Mesenchymal stem cell (in vitro differentiated cells and primary cell): Measurements from ENCODE around the gene ECEL1.

Experiments
- DNase-seq: peaks from one replicate; pipeline ENCODE4 v3.0.0-alpha.2; 2013
- H2AFZ ChIP-seq: one replicate; pipeline ENCODE4 v1.6.1; 2013; ENCODE audit warnings: low read depth, mild to moderate bottlenecking, control low read depth, inconsistent platforms, low read length, moderate library complexity
- H2AK5ac ChIP-seq: 2 replicates; pipeline ENCODE4 v1.6.1; 2013; ENCODE audit warnings: low read length, moderate library complexity, mild to moderate bottlenecking, inconsistent platforms; ENCODE audit not compliant: severe bottlenecking
- H2BK120ac ChIP-seq: one replicate; pipeline ENCODE4 v1.6.1; 2013; ENCODE audit warnings: low read depth, mild to moderate bottlenecking, inconsistent platforms, low read length, moderate library complexity
- H2BK12ac ChIP-seq, 2 experiments: one replicate each; pipeline ENCODE4 v1.6.1; 2013; ENCODE audit warnings: inconsistent platforms in 2 of 2, low read length in 2 of 2, mild to moderate bottlenecking in 2 of 2, moderate library complexity in 2 of 2, control low read depth in 1 of 2
- H2BK15ac ChIP-seq: one replicate; pipeline ENCODE4 v1.6.1; 2013; ENCODE audit warnings: mild to moderate bottlenecking, low read depth, inconsistent platforms; ENCODE audit not compliant: poor library complexity, severe bottlenecking
- H2BK5ac ChIP-seq: 2 replicates; pipeline ENCODE4 v1.6.1; 2013; ENCODE audit warnings: low read depth, mild to moderate bottlenecking, low read length, control low read depth, inconsistent platforms; ENCODE audit not compliant: poor library complexity, severe bottlenecking
- H3K14ac ChIP-seq, 2 experiments: one replicate each; pipeline ENCODE4 v1.6.1; 2013; ENCODE audit warnings: inconsistent platforms in 2 of 2, low read length in 2 of 2, control low read depth in 1 of 2, mild to moderate bottlenecking in 1 of 2, moderate library complexity in 1 of 2
- H3K18ac ChIP-seq, 2 experiments: one replicate each; pipeline ENCODE4 v1.6.1; 2013; ENCODE audit warnings: inconsistent platforms in 2 of 2, low read length in 2 of 2, control low read depth in 1 of 2, low read depth in 1 of 2, mild to moderate bottlenecking in 1 of 2
- H3K23ac ChIP-seq, 2 experiments: one replicate each; pipeline ENCODE4 v1.6.1; 2013; ENCODE audit warnings: inconsistent platforms in 2 of 2, low read length in 2 of 2, mild to moderate bottlenecking in 2 of 2, moderate library complexity in 2 of 2, control low read depth in 1 of 2
- H3K27ac ChIP-seq: 2 replicates; pipeline ENCODE4 v1.5.1; 2013; ENCODE audit warnings: mild to moderate bottlenecking, moderate library complexity, low read length, control low read depth, inconsistent platforms; ENCODE audit not compliant: poor library complexity, severe bottlenecking
- H3K27me3 ChIP-seq, 2 experiments: 2 replicates each; pipeline versions ENCODE4 v1.6.1 to v1.7.0; 2013; ENCODE audit warnings: low read length in 2 of 2, mild to moderate bottlenecking in 2 of 2, moderate library complexity in 2 of 2, control low read depth in 1 of 2, inconsistent platforms in 1 of 2; ENCODE audit not compliant: control insufficient read depth in 1 of 2, insufficient read depth in 1 of 2
- H3K36me3 ChIP-seq, 2 experiments: 2 replicates each; pipeline versions ENCODE4 v1.6.1 to v1.7.0; 2013; ENCODE audit warnings: low read length in 2 of 2, control low read depth in 1 of 2, inconsistent platforms in 1 of 2, low read depth in 1 of 2, mild to moderate bottlenecking in 1 of 2; ENCODE audit not compliant: insufficient read depth in 2 of 2, control insufficient read depth in 1 of 2
- H3K4ac ChIP-seq, 2 experiments: one replicate each; pipeline ENCODE4 v1.6.1; 2013; ENCODE audit warnings: inconsistent platforms in 2 of 2, low read length in 2 of 2, mild to moderate bottlenecking in 2 of 2, moderate library complexity in 2 of 2, control low read depth in 1 of 2, low read depth in 1 of 2
- H3K4me1 ChIP-seq: 2 replicates; pipeline ENCODE4 v1.6.1; 2013; ENCODE audit warnings: low read depth, low read length, control low read depth; ENCODE audit not compliant: control insufficient read depth, insufficient read depth
- H3K4me2 ChIP-seq: 2 replicates; pipeline ENCODE4 v1.6.1; 2013; ENCODE audit warnings: low read length, mild to moderate bottlenecking, inconsistent platforms; ENCODE audit not compliant: poor library complexity, severe bottlenecking
- H3K4me3 ChIP-seq, 2 experiments: 2 replicates each; pipeline versions ENCODE4 v1.5.1 to v1.7.0; 2013; ENCODE audit warnings: low read length in 2 of 2, mild to moderate bottlenecking in 2 of 2, control low read depth in 1 of 2, low read depth in 1 of 2; ENCODE audit not compliant: insufficient read depth in 1 of 2
- H3K79me1 ChIP-seq: replicated peaks from 2 replicates; pipeline ENCODE4 v1.6.1; 2013; ENCODE audit warnings: mild to moderate bottlenecking, control low read depth, low read length, inconsistent platforms; ENCODE audit not compliant: poor library complexity, severe bottlenecking
- H3K9ac ChIP-seq: 2 replicates; pipeline ENCODE4 v1.7.0; 2013; ENCODE audit warnings: mild to moderate bottlenecking, low read length, moderate library complexity
- H3K9me3 ChIP-seq: 2 replicates; pipeline ENCODE4 v1.7.0; 2013; ENCODE audit warnings: mild to moderate bottlenecking, low read length; ENCODE audit not compliant: control insufficient read depth
- H4K8ac ChIP-seq: one replicate; pipeline ENCODE4 v1.6.1; 2013; ENCODE audit warnings: inconsistent platforms, mild to moderate bottlenecking, low read length, moderate library complexity
- H4K91ac ChIP-seq: one replicate; pipeline ENCODE4 v1.6.1; 2013; ENCODE audit warnings: mild to moderate bottlenecking, low read length, inconsistent platforms
- WGBS: methylation state at CpG from one replicate; pipeline ENCODE4 v1.1.7; 2013; ENCODE audit warnings: mixed read lengths; 5-methylcytosine and 5-hydroxymethylcytosine counted together

ECEL1 gene

DNA sequence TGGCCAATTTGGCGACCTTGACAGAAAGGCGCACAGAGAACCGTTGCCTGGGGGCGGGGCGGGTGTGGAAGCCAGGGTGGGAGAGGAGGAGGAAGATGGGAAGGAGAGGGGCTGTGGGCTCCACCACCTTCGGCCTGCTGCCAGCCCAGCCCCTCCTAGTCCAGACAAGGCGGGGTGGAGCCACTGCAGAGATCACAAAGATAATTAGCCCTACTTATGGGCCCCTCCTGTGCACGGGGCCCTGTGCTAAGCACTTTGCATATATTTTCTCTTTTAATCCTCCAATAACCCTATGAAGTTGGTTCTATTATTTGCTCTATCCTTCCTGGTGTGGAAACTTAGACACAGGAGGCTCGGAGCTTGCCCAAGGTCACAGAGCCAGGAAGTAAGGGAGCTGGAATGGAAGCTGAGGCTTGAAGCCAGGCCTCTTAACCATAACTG lies 13.7 kb upstream of the ECEL1 start:
- H3K27ac ChIP-seq, result no peak overlapping the region
- no peak overlapping the region for H2BK15ac ChIP-seq
- no peak for DNase-seq
- no peak overlapping the region for H3K14ac ChIP-seq
- no peak overlapping the region for H3K9ac ChIP-seq
- H4K91ac ChIP-seq, result no peak overlapping the region
- H3K4me1 ChIP-seq, result peaks cover 13% of the 10 kb centered on the region
- H2BK12ac ChIP-seq, result no peak overlapping the region
- H4K8ac ChIP-seq, result no peak overlapping the region
- H3K79me1 ChIP-seq, result no peaks in the 10 kb centered on the region
- no peak overlapping the region for H2BK5ac ChIP-seq
- no peak overlapping the region for H2AFZ ChIP-seq
- H3K4me2 ChIP-seq, result no peak overlapping the region
- no peak overlapping the region for H3K23ac ChIP-seq
- no peaks in the 10 kb centered on the region for H3K9me3 ChIP-seq
- no peak overlapping the region for H3K4ac ChIP-seq
- H3K36me3 ChIP-seq, result no peaks in the 10 kb centered on the region
- H3K27me3 ChIP-seq, result peaks cover 65 to 91% of the 10 kb centered on the region in 2 experiments
- 81% methylated on average over 6 of the region's 9 CpGs for WGBS
- H2AK5ac ChIP-seq, result no peak overlapping the region
- no peak overlapping the region for H3K18ac ChIP-seq
- H2BK120ac ChIP-seq, result no peak overlapping the region
- no peak overlapping the region for H3K4me3 ChIP-seq

DNA sequence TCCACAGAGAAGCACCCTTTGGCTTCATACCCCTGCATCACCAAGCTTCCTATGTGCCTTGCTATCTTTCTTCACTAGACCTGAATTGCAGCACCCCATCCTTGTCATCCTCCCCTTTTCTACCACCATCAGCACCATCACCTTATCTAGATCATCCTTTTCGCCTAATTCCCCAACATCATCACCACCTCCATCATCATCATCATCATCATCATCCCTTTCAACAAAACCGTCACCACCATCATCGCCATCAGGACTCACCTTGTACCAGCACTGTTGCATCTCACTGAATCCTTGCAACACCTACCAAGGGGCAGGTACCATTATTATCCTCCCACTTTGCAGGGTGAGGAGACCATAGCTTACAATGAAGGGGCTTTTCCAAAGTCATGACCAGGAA lies 10.8 kb upstream of the ECEL1 start:
- H3K4me1 ChIP-seq, result peaks cover 10% of the 10 kb centered on the region
- H2BK15ac ChIP-seq, result no peak overlapping the region
- H4K8ac ChIP-seq, result no peak overlapping the region
- H3K14ac ChIP-seq, result no peak overlapping the region
- WGBS, result 82% methylated on average over 3 of the region's 3 CpGs
- H2BK120ac ChIP-seq, result no peak overlapping the region
- H3K27me3 ChIP-seq, result peaks cover 52 to 82% of the 10 kb centered on the region in 2 experiments
- H3K4me2 ChIP-seq, result no peak overlapping the region
- no peaks in the 10 kb centered on the region for H3K9me3 ChIP-seq
- no peak overlapping the region for H4K91ac ChIP-seq
- H3K4ac ChIP-seq, result no peak overlapping the region
- no peak overlapping the region for H3K4me3 ChIP-seq
- no peak overlapping the region for H3K27ac ChIP-seq
- no peak overlapping the region for H2BK12ac ChIP-seq
- no peak overlapping the region for H2AK5ac ChIP-seq
- no peak overlapping the region for H3K18ac ChIP-seq
- DNase-seq, result no peak
- no peaks in the 10 kb centered on the region for H3K36me3 ChIP-seq
- H2BK5ac ChIP-seq, result no peak overlapping the region
- H3K9ac ChIP-seq, result no peak overlapping the region
- H2AFZ ChIP-seq, result no peak overlapping the region
- no peaks in the 10 kb centered on the region for H3K79me1 ChIP-seq
- H3K23ac ChIP-seq, result no peak overlapping the region

DNA sequence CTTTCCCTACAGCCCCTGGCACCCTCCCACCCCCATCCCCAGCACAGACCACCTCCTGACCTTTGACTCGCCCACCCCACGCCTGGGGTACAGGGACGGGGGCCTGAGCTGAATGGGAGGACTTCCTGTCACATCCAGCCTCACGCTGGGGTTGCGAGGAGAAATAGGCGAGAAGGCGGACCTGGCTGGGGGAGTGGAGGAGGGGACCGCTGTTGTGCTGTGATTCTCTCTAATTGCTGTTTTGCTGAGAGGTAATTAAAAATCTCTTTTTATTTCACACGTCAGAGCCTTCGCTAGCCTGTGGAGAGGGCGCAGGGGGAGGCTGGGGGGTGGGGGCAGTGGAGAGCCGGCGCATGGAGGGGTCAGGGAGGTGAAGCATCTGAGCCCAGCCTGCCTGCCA lies 9.7 kb upstream of the ECEL1 start:
- Histone ChIP-seq H4K8ac (no peak overlapping the region), H2BK5ac (no peak overlapping the region), H3K4ac (no peak overlapping the region), H2AK5ac (no peak overlapping the region), H4K91ac (no peak overlapping the region), H3K14ac (no peak overlapping the region), H2BK120ac (no peak overlapping the region), H3K36me3 (no peaks in the 10 kb centered on the region), H3K79me1 (no peaks in the 10 kb centered on the region), H3K27me3 (peaks cover 56 to 82% of the 10 kb centered on the region in 2 experiments), H2BK12ac (no peak overlapping the region), H3K27ac (no peak overlapping the region), H2BK15ac (no peak overlapping the region), H3K4me2 (no peak overlapping the region), H3K4me3 (no peak overlapping the region), H2AFZ (no peak overlapping the region), H3K9me3 (no peaks in the 10 kb centered on the region), H3K4me1 (peaks cover under 1% of the 10 kb centered on the region), H3K9ac (no peak overlapping the region), H3K23ac (no peak overlapping the region), H3K18ac (no peak overlapping the region)
- 56% methylated on average over 12 of the region's 13 CpGs for WGBS
- no peak for DNase-seq

DNA sequence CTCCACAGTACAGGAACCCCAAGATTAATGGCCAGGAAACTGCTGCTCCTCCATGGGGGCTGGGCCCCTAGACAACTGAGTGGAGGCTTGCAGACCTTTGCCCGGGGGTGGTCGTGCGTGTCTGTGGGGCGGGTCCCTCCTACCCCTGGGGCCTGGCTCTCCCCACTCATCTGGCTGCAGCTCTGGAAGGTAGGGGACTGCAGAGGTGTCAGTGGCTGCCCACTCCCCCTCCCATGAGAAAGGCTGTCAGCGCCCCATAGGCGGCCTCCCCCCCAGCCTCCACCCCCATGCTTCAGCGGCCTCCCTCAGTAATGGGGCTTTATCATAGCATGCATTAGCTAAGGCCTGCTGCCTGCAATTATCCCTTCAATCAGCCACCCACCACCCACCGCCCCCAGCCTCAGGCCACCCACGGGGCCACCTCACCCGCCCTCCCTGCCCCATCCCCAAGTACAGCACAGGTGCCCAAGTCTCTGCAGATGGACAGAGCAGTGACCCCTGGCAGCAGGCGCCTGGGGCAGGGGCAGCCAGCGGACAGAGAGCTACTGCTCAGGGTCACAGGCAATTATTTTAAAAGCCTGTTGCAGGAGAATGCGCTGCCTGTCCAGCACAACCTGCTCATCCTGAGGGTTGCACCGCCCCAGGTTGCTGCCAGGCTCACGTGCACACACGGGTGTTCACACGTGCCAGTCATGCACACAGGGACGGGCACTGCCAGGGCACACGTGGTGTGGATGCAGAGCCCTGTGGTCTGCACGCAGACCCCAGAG lies 9.1 kb upstream of the ECEL1 start:
- WGBS, result 77% methylated on average over 16 of the region's 20 CpGs
- H3K36me3 ChIP-seq, result no peaks in the 10 kb centered on the region
- no peak overlapping the region for H4K8ac ChIP-seq
- no peak overlapping the region for H3K23ac ChIP-seq
- no peak overlapping the region for H3K18ac ChIP-seq
- no peak overlapping the region for H4K91ac ChIP-seq
- no peak overlapping the region for H2BK15ac ChIP-seq
- no peak overlapping the region for H2BK12ac ChIP-seq
- H3K27ac ChIP-seq, result no peak overlapping the region
- DNase-seq, result no peak
- H2AFZ ChIP-seq, result no peak overlapping the region
- H3K4me3 ChIP-seq, result no peak overlapping the region
- no peaks in the 10 kb centered on the region for H3K79me1 ChIP-seq
- H3K14ac ChIP-seq, result no peak overlapping the region
- no peak overlapping the region for H3K4ac ChIP-seq
- no peak overlapping the region for H2BK5ac ChIP-seq
- no peak overlapping the region for H2AK5ac ChIP-seq
- peaks cover 55 to 82% of the 10 kb centered on the region in 2 experiments for H3K27me3 ChIP-seq
- no peak overlapping the region for H2BK120ac ChIP-seq
- H3K4me1 ChIP-seq, result no peaks in the 10 kb centered on the region
- H3K4me2 ChIP-seq, result no peak overlapping the region
- H3K9me3 ChIP-seq, result no peaks in the 10 kb centered on the region
- no peak overlapping the region for H3K9ac ChIP-seq
